SW 1271 (cell line): Measurements from ENCODE around the gene KCNQ1.

Source experiments
- DNase-seq, 2 experiments: peaks; one replicate each; lab custom pipeline; 2025; lab: John Stamatoyannopoulos, UW

Gene KCNQ1

DNA sequence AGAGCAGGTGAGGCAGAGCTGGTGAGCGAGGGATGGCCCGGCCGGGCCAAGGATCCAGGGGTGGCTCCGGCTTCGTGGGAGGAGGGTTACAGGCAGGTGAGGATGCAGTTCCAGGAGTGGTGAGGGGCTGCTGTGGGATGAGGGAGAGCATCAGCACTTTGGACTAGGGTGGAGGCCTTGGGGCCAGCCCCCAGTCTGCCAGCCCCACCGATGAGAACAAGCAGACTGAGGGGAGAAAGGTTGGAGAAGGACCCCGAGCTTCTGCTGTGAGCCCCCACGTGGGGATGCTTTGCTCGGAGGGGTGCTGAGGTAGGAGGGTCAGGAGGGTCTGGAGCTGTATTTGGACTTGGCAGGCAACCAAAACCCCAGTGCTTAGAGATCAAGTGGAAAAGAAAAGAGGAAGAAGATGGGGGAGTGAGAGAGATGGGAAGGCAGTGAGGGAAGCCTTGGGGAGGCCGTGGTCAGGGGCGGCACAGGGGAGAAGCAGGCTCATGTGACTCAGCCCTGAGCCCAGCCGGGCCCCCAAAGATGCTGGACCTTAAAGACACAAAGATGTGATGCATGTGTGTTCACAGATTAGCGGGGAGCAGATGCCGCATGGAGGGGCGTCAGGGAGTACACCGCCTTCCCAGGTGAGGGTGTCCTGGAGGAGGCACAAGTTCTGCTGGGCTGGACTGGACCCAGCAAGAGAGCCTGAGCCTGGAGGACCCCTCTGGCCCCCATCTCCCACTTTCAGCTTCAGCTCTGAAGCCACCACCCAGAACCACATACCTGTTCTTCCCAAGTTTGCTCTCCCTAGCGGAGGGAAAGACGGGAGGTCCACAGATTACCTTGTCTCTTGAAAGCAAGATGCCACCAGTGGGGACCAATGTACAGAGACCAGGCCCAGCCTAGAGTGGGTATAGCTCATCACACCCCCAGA, 349.5 kb downstream of the KCNQ1 start:
- no peak for DNase-seq

DNA sequence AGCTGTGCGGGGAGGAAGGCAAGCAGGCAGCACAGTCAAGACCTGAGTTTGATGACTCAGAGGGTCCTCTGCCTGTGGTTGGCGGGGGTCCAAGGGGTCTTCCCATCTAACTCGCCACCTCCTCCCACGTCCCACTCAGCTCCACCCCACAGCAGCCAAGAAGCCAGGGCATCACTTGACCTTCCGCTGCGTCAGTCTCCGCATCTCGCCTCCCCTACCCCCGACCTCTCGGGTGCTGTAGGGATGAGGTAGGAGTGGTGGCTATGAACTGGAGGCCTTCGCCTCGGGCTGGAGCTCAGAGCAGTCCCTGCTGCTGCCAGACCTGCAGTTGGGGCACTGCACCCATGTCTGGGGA, 350.1 kb downstream of the KCNQ1 start:
- DNase-seq: no peak

DNA sequence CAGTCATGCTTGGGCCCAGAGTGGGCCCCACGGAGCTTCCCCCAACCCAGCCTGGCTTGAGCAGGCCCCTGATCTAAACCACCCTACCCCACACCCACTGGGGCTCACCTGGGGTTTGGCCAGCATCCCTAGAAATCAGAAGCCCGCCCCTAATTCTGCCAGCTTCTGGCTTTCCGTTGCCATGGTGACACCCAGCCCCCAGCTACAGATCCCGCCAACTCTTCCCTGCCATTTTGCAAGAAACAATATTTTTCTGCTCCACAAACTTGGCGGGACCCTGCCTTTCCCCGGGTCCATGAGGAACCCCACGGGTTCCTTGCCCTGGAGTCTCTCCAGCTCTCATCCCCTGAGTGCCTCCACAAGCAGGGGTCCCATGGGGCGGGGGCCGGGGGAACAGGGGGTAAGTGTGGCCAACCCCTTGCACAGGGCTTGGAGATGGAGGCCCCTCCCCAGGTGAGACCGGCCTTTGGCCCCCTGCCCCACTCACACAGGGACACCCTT, 350.7 kb downstream of the KCNQ1 start:
- no peak for DNase-seq

DNA sequence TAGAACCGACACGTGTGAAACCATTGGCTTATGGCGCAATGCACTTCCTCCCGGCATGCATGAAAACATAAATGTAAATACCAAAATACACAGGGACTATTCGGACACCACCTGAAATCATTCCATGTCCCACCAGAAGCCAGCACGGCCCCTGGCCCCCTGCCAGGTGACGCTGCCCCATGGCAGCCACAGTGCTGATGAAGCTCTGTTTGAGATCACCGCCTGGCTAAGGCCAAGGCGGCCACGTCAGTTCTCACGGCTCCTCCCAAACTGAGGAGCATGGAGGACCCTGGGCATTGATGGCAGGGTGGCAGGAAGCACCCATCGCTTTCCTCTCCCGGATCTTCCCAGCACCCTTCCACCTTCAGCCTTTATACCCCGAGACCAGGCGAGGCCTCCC, 351.3 kb downstream of the KCNQ1 start:
- DNase-seq: no peak

DNA sequence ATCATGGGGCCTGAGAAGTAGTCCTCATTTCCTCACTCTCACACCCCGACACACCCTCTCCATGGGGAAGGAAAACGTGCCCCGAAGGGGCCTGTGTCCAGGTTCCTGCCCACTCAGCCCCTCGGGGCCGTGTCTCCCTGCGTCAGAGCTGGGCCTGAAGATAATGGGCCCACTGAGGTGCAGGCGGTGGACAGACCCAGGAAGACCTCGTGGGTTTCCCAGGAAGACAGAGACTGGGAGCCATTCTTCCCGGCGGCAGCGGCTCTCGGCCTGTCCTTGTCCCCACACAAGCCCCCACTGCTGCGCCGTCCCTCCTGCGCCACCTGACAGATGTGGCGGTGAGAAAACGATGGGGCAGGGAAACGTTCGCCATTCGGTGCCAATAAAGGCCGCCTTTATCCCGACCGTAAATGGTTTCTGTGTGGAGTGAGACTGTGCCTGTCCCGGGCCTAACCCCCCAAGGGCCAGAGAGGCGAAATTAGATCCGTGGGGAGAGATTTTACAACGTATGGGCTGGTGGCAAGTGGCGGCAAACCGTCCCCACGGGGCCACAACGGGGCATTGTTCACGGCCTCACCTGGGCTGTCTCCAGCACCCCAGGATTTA, 351.8 kb downstream of the KCNQ1 start:
- no peak for DNase-seq

DNA sequence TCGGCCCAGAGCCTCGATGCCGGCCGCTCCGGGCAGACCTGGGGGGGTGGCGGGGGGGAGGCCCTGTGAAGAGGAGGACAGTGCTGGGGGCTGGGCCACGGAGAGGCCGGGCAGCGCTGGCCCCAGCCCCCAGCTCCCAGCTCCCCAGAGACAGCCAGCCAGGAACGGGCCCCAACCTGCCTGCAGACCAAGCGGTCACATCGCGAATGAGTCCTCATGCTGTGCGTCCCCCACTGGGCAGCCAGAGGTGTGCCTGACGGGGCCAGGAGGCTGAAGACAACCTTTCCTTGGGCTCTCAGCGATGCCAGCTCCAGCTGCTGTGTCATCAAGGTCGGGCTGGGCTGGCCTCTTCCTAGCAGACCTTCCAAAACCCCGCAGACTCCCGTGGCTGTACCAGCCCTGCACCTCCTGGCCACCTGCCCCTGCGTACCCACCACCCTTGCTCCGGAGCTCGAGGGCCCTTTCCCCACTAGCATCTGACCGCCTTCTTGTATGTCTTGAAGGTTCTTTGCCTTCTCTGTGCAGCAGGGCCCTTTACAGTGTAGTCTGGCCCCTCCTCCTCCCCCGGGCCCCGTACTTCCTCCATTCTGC, 352.4 kb downstream of the KCNQ1 start:
- no peak for DNase-seq

DNA sequence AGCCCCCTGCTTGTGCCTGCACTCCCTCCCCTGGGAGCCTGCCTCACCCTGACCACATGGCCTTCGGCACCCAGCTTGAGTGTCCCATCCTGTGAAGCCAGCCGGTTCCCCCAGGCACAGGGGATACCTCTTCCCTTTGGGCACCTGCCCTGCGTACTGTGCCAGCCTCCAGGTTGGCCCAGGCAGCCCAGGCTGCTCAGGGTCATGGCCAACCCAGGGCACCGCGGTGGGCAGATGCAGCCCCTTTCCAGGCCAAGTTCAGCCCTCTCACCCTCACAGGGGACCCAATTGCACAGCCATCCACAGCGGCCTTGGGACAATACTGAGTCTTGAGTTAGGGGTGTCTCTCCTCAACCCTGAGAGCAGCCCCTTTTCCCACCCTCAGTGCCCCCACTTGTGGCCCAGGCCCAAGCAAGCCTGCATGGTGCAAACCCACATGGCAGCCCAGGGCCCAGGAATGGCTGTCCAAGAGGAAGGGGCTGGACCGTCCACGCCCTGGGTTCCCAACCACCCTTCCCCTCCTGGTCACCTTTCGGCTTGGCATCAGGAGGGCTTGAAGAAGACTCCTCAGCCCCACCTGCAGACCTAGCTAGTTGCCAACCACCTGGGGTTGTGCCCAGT, 353.0 kb downstream of the KCNQ1 start:
- no peak for DNase-seq

DNA sequence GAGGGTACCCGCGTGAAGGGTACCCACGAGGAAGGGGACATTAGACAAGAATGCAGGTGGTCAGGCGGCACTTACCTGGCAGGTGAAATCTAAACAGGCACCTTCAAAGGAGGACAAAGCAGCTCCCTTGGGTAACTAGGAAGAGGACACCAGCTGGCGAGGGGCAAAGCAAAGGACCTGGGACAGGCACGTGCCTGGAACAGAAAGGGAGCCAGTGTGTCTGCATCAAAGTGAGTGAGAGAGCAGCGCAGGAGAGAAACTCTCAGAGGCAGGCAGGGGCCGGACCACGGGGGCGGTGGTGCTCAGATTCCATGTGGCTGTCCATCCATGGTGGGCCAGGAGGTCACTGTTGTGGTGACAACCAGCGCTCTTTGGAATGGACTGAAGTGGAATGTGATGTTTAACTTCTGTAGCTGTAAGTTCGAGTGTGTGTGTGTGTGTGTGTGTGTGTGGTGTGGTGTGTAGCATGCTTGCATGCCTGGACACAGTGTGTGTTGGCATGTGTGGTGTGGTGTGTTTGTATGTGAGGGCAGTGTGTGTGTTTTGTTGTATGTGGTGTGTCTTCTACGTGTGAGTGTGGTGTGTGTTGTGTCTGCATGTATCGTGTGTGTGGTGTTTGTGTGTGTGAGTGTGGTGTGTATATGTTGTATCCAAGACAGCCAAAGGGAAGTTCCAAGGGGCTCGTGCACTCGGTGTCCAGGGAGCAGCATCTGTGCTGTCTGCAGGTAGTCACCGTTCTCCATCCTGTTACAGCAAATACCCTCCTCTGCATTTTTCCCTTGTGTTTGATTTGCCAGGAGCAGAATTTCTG, 354.3 kb downstream of the KCNQ1 start:
- DNase-seq: no peak

DNA sequence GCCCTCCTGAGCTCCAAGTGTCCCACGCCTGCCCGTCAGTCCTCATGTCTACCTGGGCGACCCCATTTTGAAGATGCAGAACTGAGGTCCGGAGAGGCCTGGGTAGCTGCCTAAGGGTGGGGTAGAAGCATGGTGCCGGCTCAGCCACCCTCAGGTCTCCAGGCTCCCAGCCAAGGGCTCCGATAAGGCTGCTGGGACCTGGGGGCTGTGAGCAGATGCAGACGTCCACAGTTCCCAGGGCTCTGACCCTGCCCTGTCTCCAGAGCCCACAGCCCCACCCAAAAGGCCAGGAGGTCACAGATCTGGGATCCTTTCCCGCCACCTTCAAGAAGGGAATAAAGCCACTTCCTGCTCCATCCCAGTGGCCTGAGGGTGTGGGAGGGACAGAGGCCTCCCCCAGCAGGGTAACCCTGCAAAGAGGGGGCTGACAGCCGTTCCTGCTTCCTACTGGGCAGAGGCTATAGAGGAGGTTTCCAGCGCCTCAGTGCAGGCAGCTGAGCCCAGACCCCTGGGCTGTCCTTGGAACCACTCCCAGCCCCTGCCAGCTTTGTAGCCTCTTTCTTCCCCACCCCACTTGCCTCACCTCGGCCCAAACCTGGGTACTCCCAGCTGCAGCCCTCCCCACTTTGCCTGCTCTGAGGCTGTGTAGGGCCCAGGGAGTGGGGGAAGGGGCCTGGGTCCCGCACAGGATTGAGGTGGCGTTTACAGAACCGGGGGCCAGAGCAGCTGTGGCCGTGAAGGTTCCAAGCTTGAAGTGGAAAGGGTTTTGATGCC, 355.3 kb downstream of the KCNQ1 start:
- DNase-seq: no peak

DNA sequence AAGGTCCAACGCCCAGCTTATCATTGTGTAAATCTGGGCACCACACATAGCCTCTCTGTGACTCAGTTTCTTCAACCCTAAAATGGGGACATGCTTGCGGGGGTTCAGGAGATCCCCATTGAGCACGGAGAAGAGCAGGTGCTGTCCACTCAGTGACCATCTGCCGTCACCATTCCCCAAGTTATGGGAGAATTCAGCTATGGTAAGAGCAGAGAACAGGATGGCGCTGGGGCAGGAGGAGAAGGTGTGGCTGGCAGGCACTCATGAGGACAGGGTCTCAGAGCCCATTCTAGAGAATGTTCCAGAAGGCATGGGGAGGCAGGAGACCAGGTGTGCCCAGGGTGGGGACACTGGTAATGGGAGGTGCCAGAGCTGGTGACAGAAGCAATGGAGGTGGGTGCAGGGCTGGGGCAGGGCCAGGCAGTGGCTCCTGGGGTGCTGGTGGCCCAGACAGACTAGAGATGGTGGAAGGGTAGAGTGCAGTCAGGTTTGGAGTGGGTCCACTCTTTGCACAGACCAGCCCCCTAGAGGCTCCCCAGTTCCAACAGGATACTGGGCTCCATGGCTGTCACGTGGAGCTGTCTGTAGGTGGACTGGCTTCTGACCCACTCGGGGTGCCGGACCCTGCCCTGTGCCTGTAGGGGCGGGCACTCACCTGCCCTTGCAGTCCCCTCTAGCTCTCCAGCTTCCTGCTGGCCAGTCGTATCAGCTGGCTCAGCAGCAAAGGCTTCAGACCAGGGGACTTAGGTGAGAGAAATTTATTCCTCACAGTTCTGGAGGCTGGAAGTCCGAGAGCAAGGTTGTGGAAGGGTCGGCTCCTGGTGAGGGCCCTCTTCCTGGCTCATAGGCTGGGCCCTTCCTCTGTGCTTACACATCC, 356.1 kb downstream of the KCNQ1 start:
- no peak for DNase-seq

DNA sequence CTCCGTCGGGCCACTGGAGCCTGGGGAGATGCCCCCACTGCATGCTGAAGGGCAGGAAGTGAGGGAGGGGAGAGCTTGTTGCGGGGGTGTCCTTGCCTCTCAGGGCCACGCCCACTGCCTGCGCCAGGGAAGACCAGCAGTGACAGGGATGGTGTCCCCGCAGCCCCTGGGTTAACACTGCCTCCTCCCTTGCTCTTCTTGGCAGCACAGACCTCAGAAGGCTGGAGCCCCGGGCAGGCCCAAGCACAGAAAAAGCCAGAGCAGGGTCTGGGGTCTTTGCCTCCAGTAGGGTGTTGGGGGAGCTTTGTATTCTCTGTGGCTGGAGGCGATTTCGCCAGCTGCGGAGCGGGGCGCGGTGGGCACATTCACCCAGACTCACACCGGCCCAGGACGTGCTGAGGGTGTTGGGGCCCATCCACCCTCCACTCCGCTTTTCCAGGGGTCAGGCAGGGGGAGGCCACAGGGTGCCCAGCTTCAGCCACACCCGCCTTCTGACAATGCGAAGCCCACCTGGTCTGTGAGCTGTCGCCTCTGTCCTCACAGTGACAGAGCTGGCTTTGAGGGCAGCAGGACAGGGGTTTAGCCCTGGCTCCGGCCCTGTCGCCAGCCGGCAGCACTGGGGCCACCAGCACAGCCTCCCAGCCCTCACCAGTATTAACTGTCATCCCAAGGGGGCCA, 357.0 kb downstream of the KCNQ1 start:
- no peak for DNase-seq

DNA sequence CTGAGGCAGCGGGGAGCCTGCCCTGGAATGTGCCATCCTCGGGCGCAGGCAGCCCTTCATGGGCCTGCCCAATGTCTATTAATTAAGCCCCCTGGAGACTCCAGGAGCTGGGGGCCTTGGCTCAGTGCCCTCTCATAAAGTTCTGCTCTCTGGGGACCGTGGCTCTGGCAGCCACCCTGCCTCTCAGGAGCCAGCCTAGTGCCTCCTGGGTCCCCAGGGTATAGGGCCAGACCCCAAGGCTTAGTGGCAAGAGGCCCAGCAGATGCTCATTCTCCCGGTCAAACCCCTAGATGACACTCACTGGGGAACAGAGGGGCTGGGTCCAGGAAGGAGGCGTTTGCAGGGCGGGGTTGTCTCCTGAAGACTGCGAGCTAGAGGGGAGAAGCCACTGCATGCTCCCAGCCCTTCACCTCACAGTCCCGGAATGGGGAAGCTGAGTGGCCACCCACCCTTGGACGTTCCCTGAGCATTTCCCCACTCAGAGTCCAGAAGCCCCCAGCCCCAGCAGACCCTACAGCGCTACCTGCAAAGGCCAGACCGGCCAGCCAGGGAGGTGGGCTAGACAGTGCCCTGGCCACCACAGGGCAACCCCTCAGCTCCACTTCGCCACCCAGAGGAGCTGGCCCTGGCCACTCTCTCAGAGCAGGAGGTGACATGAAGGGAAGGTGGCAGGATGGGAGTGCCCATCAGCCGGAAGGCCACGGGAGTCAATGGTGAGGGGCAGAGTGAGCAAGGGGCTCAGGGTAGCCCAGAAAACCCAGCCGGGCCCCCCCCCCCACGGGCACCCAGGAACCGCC, 357.8 kb downstream of the KCNQ1 start:
- DNase-seq: no peak

DNA sequence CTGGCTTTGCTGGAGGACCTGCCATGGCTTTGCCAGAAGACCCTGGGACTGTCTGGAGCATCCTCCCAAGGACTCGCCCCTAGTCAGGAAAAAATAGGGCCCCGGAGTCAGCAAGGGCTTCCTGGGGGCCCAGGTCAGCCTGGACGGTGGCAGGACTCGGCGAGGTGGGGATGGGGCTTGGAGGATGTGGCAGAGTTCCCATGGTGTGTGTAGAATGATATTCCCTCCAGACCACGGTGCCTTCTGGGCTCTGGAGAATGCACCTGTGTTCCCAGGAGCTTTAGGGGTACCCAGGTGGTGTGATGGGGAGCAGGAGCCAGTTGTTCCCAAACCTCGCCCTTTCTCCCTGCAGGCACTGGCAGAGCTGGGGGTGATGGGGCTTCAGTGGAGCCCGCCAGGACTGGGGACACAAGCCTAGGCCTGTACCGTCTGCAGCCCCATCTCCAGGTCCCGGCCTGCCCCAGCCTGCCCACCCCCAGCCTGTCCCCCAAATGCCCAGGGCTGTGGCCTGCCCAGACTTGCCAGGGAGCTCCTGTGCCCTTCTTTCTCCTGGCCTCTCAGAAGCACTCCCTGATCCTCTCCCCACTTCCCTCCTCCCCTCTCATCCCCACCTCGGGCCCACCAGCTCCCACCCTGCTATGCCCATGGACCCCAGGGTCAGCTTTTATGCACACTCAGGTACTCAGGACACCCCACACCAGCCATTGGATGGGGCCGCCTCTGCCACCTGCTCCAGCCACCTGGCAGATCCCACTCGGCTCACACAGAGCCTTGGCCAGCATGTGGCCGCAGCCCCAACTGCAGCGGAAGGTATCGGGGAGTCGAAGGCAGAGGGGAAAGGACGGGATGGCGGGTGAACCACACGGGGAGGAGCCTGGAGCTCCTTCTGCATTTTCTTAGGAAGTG, 358.6 kb downstream of the KCNQ1 start:
- no peak for DNase-seq

DNA sequence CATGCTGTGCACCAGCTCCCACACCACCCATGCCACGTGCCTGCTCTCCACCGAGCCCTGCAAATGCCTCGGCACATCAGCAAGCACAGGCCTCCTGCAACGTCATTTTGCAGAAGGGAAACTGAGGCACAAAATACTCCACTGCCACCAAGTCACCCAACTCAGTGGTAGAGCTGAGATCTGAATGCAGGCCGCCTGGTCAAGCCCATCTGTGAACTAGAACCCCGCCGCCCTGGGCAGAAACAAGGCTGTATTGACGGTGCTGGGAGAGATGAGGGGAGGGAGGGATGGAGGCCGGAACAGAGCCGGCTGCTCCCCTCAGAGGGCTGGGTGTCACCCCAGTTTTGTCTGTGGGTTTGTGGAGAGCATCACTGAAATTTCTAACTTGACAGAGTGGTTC, 359.4 kb downstream of the KCNQ1 start:
- DNase-seq: no peak

DNA sequence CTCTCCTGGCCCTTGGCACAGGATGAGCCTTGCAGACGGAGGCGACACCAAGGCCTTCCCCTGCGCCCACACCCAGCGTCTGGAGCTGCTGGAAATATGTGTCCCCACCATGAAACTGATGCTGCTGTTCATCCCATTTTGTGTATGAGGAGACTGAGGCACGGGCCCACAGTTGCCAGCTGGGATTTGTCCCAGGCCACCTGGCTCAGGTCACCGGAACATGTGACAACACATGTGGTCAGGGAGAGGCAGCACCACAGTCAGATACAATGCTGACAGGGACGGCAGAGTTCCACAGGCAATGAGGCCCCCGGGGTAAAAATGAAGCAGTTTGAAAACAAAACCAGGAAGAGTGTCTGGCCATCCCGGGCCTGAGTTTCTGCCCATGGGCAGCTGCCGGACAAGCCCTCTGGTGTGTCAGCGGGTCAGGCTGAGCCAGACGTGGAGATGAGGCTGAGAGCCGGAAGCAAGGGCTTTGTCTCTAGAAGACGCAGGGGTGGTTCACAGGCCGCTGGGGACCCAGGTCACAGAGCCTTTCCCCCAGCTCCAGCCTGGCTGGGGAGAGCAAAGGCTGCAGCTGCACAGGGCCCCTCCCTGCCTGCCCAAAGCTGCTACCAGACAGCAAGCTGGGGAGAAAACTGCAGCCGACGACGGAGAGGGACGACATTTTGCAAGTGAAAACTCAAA, 360.0 kb downstream of the KCNQ1 start:
- no peak for DNase-seq

DNA sequence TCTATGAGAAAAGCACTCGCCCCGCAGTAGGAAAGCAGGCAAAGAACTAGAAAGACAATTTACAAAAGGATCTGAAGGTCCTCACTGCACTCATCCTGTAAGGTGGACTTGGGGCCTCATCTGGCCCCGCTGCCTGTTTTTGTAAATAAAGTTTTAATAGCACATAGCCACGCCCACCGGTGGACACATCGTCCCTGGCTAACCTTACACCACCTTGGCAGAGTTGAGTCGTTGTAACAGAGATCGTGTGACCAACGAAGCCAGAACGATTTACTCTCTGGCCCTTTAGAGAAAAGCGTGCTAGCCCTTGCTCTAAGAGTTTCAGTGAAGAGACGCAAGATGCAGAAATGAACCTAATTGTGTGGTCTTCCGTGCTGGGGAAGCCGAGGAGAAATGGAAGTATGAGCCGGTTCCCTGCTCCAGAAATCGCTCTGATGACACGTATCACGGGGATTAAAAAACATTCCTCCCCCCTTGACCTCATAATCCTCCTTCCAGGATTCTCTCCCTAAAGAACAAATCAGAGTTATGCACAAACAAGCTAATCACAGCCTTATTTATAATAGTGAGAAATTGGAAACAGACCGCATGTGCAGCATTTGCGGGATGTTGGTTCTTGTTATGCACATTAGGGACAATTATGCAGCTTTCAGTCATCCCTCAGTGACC, 360.7 kb downstream of the KCNQ1 start:
- DNase-seq: no peak
